GM12801 (cell line): ENCODE measurements around the gene FRY.

Source experiments
- CTCF ChIP-seq: IDR thresholded peaks from one replicate; pipeline ENCODE4 v1.5.1; 2011; ENCODE audit warnings: control low read depth; ENCODE audit not compliant: insufficient read length; ENCODE audit errors: extremely low read depth

The FRY gene

GRCh38 chr13:32075170-32075851 lies 43.7 kb downstream of the FRY start:
- no peak for TF ChIP-seq CTCF

GRCh38 chr13:32079587-32079986 lies 48.0 kb downstream of the FRY start:
- TF ChIP-seq CTCF: no peak

GRCh38 chr13:32080328-32080744 lies 48.8 kb downstream of the FRY start:
- TF ChIP-seq CTCF: no peak

GRCh38 chr13:32081591-32081990 lies 50.0 kb downstream of the FRY start:
- no peak for TF ChIP-seq CTCF

GRCh38 chr13:32086366-32086765 lies 54.8 kb downstream of the FRY start:
- no peak for TF ChIP-seq CTCF

GRCh38 chr13:32086791-32087441 lies 55.3 kb downstream of the FRY start:
- no peak for TF ChIP-seq CTCF

GRCh38 chr13:32087955-32088747 lies 56.6 kb downstream of the FRY start:
- no peak for TF ChIP-seq CTCF
